GM19023 (cell line): Measurements from ENCODE around the gene ATXN7L1.

Experiments used
- ATAC-seq: cut with Tn5 transposase; IDR thresholded peaks from one replicate; pipeline ENCODE4 v1.9.1; 2021; ENCODE audit warnings: mild to moderate bottlenecking, moderate library complexity; ENCODE audit not compliant: unreplicated experiment

The ATXN7L1 gene

GRCh38 chr7:105591522-105591921 lies 284.9 kb downstream of the ATXN7L1 start:
- no peak for ATAC-seq

- ATAC-seq, result no peak
Measured at GRCh38 chr7:105590793-105591192, 285.6 kb downstream of the ATXN7L1 start.

- ATAC-seq, result peak; percentile 84
Measured at GRCh38 chr7:105589356-105590077, 286.9 kb downstream of the ATXN7L1 start.

- ATAC-seq, result no peak
Measured at GRCh38 chr7:105587909-105588635, 288.3 kb downstream of the ATXN7L1 start.

- peak; percentile 40 for ATAC-seq
Measured at GRCh38 chr7:105585850-105586500, 290.4 kb downstream of the ATXN7L1 start.

- no peak for ATAC-seq
Measured at GRCh38 chr7:105584165-105584564, 292.2 kb downstream of the ATXN7L1 start.

- no peak for ATAC-seq
Measured at GRCh38 chr7:105583061-105583460, 293.3 kb downstream of the ATXN7L1 start.

- peak; percentile 76 for ATAC-seq
Measured at GRCh38 chr7:105581066-105581811, 295.2 kb downstream of the ATXN7L1 start, which contains the start of gene EFCAB10. TSS of gene EFCAB10 (minus strand) at chr7:105581493. CDS start at chr7:105581463, 30 bp downstream.

- no peak for ATAC-seq
Measured at GRCh38 chr7:105580022-105580740, 296.2 kb downstream of the ATXN7L1 start.

- no peak for ATAC-seq
Measured at GRCh38 chr7:105578496-105578895, 297.9 kb downstream of the ATXN7L1 start.

- ATAC-seq, result no peak
Measured at GRCh38 chr7:105577251-105577650, 299.1 kb downstream of the ATXN7L1 start.

GRCh38 chr7:105571891-105572290 lies 304.5 kb downstream of the ATXN7L1 start:
- no peak for ATAC-seq

GRCh38 chr7:105567821-105568220 lies 308.6 kb downstream of the ATXN7L1 start:
- no peak for ATAC-seq

- no peak for ATAC-seq
Measured at GRCh38 chr7:105567024-105567423, 309.4 kb downstream of the ATXN7L1 start.

GRCh38 chr7:105565190-105565589 lies 311.2 kb downstream of the ATXN7L1 start:
- ATAC-seq, result no peak

- no peak for ATAC-seq
Measured at GRCh38 chr7:105559926-105560325, 316.5 kb downstream of the ATXN7L1 start.
